ENCODE measurements around the gene BTG4.

DNA sequence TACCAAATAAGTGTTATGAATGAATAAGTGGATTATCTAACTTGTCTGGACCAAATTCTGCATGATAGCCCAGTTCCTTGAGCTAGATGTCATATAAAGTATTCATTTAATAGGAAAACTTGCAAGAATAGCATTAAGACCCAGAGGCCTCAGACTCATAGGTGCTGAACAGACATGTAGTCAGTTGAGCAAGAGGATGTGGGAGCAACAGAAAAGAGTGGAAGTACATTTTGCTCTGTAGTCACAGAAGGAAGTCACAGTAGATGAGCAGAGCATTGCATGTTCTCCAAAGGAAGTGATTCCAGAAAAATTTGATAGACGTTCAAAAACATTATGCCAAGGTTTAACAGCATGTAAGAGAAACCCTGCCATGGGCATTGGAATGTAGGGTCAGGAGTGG lies 11.9 kb upstream of the BTG4 start:
- TF ChIP-seq, protein P1, sequence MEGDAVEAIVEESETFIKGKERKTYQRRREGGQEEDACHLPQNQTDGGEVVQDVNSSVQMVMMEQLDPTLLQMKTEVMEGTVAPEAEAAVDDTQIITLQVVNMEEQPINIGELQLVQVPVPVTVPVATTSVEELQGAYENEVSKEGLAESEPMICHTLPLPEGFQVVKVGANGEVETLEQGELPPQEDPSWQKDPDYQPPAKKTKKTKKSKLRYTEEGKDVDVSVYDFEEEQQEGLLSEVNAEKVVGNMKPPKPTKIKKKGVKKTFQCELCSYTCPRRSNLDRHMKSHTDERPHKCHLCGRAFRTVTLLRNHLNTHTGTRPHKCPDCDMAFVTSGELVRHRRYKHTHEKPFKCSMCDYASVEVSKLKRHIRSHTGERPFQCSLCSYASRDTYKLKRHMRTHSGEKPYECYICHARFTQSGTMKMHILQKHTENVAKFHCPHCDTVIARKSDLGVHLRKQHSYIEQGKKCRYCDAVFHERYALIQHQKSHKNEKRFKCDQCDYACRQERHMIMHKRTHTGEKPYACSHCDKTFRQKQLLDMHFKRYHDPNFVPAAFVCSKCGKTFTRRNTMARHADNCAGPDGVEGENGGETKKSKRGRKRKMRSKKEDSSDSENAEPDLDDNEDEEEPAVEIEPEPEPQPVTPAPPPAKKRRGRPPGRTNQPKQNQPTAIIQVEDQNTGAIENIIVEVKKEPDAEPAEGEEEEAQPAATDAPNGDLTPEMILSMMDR (IDR thresholded peaks at IDR 0.05; ENCODE audit: borderline replicate concordance, extremely low read depth, low read length, poor library complexity, severe bottlenecking) = no peak
- no peak for TF ChIP-seq EZH2 (IDR thresholded peaks at IDR 0.05; ENCODE audit: borderline replicate concordance, low read depth, low read length, severe bottlenecking)

Data from DND-41 (cell line).